Type B pancreatic cell (in vitro differentiated cells): ENCODE measurements around the gene GRXCR1. TPM values are rescaled to one million over a fixed set of nuclear protein-coding genes. Genes with fewer than 3 reads are reported as not detected.

ENCODE experiments used
- DNase-seq: peaks from one replicate; pipeline ENCODE4 v3.0.0; 2021; ENCODE audit warnings: mixed read lengths; ENCODE audit not compliant: unreplicated experiment; ENCODE audit errors: extremely low spot score
- H3K27ac Mint-ChIP-seq: 2 replicates; pipeline ENCODE4 v1.8.0; 2021; ENCODE audit warnings: mild to moderate bottlenecking, mixed read lengths
- H3K27me3 Mint-ChIP-seq: 2 replicates; pipeline ENCODE4 v1.8.0; 2021; ENCODE audit warnings: mixed read lengths
- H3K36me3 Mint-ChIP-seq: 2 replicates; pipeline ENCODE4 v1.8.0; 2021; ENCODE audit warnings: mixed read lengths
- H3K4me1 Mint-ChIP-seq: one replicate; pipeline ENCODE4 v1.8.0; 2021; ENCODE audit warnings: mixed read lengths; ENCODE audit not compliant: unreplicated experiment
- H3K4me3 Mint-ChIP-seq: 2 replicates; pipeline ENCODE4 v1.8.0; 2021; ENCODE audit warnings: mild to moderate bottlenecking, mixed read lengths
- H3K9me3 Mint-ChIP-seq: 2 replicates; pipeline ENCODE4 v1.8.0; 2021; ENCODE audit warnings: mixed read lengths
- CTCF ChIP-seq: fragments of 200-600 bp; sonication (generic); conservative IDR thresholded peaks from 2 replicates; pipeline ENCODE4 v1.5.0; 2021; ENCODE audit warnings: antibody characterized with exemption, mild to moderate bottlenecking
- total RNA-seq: library from RNA; stranded (reverse); gene quantifications from 2 replicates; pipeline ENCODE4 v1.2.1, GENCODE V29; 2021; ENCODE audit warnings: low replicate concordance

Gene GRXCR1
- total RNA-seq, 1 donor from 2014 or later = not detected

- no peaks in the 10 kb centered on the region for H3K9me3 Mint-ChIP-seq
- no peaks in the 10 kb centered on the region for H3K36me3 Mint-ChIP-seq
- TF ChIP-seq CTCF = no peak
- no peaks in the 10 kb centered on the region for H3K4me1 Mint-ChIP-seq
- no peak overlapping the region for H3K27ac Mint-ChIP-seq
- H3K27me3 Mint-ChIP-seq = peaks cover 3% of the 10 kb centered on the region
- DNase-seq = no peak
- H3K4me3 Mint-ChIP-seq = no peak overlapping the region
Measured at GRCh38 chr4:42923431-42923830, 30.9 kb downstream of the GRXCR1 start.

GRCh38 chr4:42925921-42926320 is 33.4 kb downstream of the GRXCR1 start:
- Mint-ChIP-seq H3K4me1 (no peaks in the 10 kb centered on the region), H3K27ac (no peak overlapping the region), H3K9me3 (no peaks in the 10 kb centered on the region), H3K36me3 (no peaks in the 10 kb centered on the region), H3K27me3 (peaks cover 3% of the 10 kb centered on the region), H3K4me3 (no peak overlapping the region)
- no peak for DNase-seq
- TF ChIP-seq CTCF = no peak

GRCh38 chr4:42927946-42928345 is 35.4 kb downstream of the GRXCR1 start:
- DNase-seq = no peak
- no peaks in the 10 kb centered on the region for H3K4me1 Mint-ChIP-seq
- H3K9me3 Mint-ChIP-seq = no peaks in the 10 kb centered on the region
- no peak overlapping the region for H3K27ac Mint-ChIP-seq
- H3K4me3 Mint-ChIP-seq = no peak overlapping the region
- peaks cover 3% of the 10 kb centered on the region for H3K27me3 Mint-ChIP-seq
- TF ChIP-seq CTCF = no peak
- H3K36me3 Mint-ChIP-seq = no peaks in the 10 kb centered on the region

GRCh38 chr4:42928582-42928981 is 36.1 kb downstream of the GRXCR1 start:
- Mint-ChIP-seq H3K27me3 (peaks cover 3% of the 10 kb centered on the region), H3K4me3 (no peak overlapping the region), H3K9me3 (no peaks in the 10 kb centered on the region), H3K4me1 (no peaks in the 10 kb centered on the region), H3K36me3 (no peaks in the 10 kb centered on the region), H3K27ac (no peak overlapping the region)
- no peak for DNase-seq
- TF ChIP-seq CTCF = no peak

GRCh38 chr4:42942216-42942615 is 49.7 kb downstream of the GRXCR1 start:
- no peak overlapping the region for H3K4me3 Mint-ChIP-seq
- H3K9me3 Mint-ChIP-seq = no peaks in the 10 kb centered on the region
- H3K27ac Mint-ChIP-seq = no peak overlapping the region
- H3K4me1 Mint-ChIP-seq = no peaks in the 10 kb centered on the region
- no peaks in the 10 kb centered on the region for H3K36me3 Mint-ChIP-seq
- no peak for DNase-seq
- peaks cover 12% of the 10 kb centered on the region for H3K27me3 Mint-ChIP-seq
- TF ChIP-seq CTCF = no peak

- Mint-ChIP-seq H3K27ac (no peak overlapping the region), H3K4me3 (no peak overlapping the region), H3K27me3 (peaks cover 12% of the 10 kb centered on the region), H3K36me3 (no peaks in the 10 kb centered on the region), H3K9me3 (no peaks in the 10 kb centered on the region), H3K4me1 (no peaks in the 10 kb centered on the region)
- DNase-seq = no peak
- TF ChIP-seq CTCF = no peak
Measured at GRCh38 chr4:42945874-42946273, 53.4 kb downstream of the GRXCR1 start.
